ENCODE data around the gene PPP1R15A.

DNA sequence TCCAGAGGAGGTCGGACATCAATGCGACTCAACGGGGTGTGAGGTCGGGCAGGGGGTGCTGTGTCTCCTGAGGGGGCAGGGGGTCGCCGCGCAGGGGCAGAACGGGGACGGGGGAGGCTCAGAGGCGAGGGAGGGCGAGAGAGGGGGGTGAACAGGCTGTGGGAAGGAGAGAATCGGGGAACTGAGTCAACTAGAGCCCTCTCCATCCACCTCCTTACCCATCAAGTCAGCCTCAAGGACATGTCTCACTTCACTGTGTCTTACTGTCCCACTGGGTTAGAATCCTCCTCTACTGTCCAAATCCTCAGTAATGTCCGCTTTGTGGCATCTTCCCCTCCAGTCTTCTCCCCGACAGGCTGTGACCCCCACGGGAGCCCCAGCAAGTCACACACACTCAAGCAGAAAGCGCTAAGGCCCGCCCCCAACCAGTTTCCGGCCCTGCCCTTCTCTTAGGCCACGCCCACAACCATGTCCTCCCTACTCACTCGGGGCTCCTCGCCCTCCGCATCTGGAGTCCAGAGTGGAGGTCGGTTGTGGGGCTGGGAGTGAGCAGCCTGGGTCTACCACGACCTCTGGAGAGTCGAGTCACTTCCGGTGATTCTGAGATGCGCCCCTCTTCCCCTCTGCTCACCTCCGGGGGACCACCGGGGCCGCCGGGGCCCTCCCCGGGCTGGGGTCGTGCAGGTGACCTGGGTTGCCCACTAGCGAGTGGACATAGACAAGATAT is 13.1 kb upstream of the PPP1R15A start:
- TF ChIP-seq CREB1 (IDR thresholded peaks at IDR 0.05; ENCODE audit: low read depth) (no peak), EP300 (IDR thresholded peaks at IDR 0.05; ENCODE audit: borderline replicate concordance) (no peak), TEAD4 (IDR thresholded peaks at IDR 0.05) (no peak), FOXM1 (IDR thresholded peaks at IDR 0.05; ENCODE audit: borderline replicate concordance, low read depth) (no peak), YY1 (IDR thresholded peaks at IDR 0.05; ENCODE audit: low read depth) (no peak), CEBPB (IDR thresholded peaks at IDR 0.05) (no peak)
- TF ChIP-seq, protein P1, sequence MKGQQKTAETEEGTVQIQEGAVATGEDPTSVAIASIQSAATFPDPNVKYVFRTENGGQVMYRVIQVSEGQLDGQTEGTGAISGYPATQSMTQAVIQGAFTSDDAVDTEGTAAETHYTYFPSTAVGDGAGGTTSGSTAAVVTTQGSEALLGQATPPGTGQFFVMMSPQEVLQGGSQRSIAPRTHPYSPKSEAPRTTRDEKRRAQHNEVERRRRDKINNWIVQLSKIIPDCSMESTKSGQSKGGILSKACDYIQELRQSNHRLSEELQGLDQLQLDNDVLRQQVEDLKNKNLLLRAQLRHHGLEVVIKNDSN (IDR thresholded peaks at IDR 0.05), result no peak
- TF ChIP-seq, protein P2, sequence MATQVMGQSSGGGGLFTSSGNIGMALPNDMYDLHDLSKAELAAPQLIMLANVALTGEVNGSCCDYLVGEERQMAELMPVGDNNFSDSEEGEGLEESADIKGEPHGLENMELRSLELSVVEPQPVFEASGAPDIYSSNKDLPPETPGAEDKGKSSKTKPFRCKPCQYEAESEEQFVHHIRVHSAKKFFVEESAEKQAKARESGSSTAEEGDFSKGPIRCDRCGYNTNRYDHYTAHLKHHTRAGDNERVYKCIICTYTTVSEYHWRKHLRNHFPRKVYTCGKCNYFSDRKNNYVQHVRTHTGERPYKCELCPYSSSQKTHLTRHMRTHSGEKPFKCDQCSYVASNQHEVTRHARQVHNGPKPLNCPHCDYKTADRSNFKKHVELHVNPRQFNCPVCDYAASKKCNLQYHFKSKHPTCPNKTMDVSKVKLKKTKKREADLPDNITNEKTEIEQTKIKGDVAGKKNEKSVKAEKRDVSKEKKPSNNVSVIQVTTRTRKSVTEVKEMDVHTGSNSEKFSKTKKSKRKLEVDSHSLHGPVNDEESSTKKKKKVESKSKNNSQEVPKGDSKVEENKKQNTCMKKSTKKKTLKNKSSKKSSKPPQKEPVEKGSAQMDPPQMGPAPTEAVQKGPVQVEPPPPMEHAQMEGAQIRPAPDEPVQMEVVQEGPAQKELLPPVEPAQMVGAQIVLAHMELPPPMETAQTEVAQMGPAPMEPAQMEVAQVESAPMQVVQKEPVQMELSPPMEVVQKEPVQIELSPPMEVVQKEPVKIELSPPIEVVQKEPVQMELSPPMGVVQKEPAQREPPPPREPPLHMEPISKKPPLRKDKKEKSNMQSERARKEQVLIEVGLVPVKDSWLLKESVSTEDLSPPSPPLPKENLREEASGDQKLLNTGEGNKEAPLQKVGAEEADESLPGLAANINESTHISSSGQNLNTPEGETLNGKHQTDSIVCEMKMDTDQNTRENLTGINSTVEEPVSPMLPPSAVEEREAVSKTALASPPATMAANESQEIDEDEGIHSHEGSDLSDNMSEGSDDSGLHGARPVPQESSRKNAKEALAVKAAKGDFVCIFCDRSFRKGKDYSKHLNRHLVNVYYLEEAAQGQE (IDR thresholded peaks at IDR 0.05; ENCODE audit: low read depth), result no peak
- TF ChIP-seq, protein P3, sequence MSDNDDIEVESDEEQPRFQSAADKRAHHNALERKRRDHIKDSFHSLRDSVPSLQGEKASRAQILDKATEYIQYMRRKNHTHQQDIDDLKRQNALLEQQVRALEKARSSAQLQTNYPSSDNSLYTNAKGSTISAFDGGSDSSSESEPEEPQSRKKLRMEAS (IDR thresholded peaks at IDR 0.05), result no peak

All from Ishikawa (cell line).